Small intestine (tissue), 7 donors: ENCODE data around the gene MGA. TPM values are rescaled to one million over a fixed set of nuclear protein-coding genes. Genes with fewer than 3 reads are reported as not detected.
A peak's percentile ranks its signal among the peaks of the same experiment; 100 is the strongest.

ENCODE experiments used
- DNase-seq, 2 donors: peaks; one replicate each; pipeline versions ENCODE4 v3.0.0 to v3.0.0-alpha.2; 2013
- FAIRE-seq: peaks from 2 replicates; lab custom pipeline; 2012; peaks lifted over from hg19 to GRCh38; lab: Jason Lieb, UNC
- H3K27ac ChIP-seq, 3 donors: one replicate each; pipeline ENCODE4 v1.5.1; 2013; ENCODE audit warnings: low read length in 2 of 3, mild to moderate bottlenecking in 2 of 3, control low read depth in 1 of 3, inconsistent platforms in 1 of 3, low read depth in 1 of 3, moderate library complexity in 1 of 3
- H3K27me3 ChIP-seq, 3 donors: one replicate each; pipeline ENCODE4 v1.6.1; 2013; ENCODE audit warnings: low read length in 3 of 3, inconsistent platforms in 1 of 3; ENCODE audit not compliant: control insufficient read depth in 3 of 3, insufficient read depth in 3 of 3
- H3K36me3 ChIP-seq, 3 donors: one replicate each; pipeline ENCODE4 v1.6.1; 2013; ENCODE audit warnings: low read length in 3 of 3, inconsistent platforms in 1 of 3, low read depth in 1 of 3, mild to moderate bottlenecking in 1 of 3, moderate library complexity in 1 of 3; ENCODE audit not compliant: control insufficient read depth in 3 of 3, insufficient read depth in 2 of 3
- H3K4me1 ChIP-seq, 3 donors: one replicate each; pipeline ENCODE4 v1.6.1; 2013; ENCODE audit warnings: low read length in 2 of 3, inconsistent platforms in 1 of 3, low read depth in 1 of 3, mild to moderate bottlenecking in 1 of 3, moderate library complexity in 1 of 3; ENCODE audit not compliant: control insufficient read depth in 3 of 3, insufficient read depth in 2 of 3
- H3K4me3 ChIP-seq, 3 donors: one replicate each; pipeline ENCODE4 v1.5.1; 2013; ENCODE audit warnings: low read length in 3 of 3, control low read depth in 1 of 3, inconsistent platforms in 1 of 3, low read depth in 1 of 3, mild to moderate bottlenecking in 1 of 3, moderate library complexity in 1 of 3
- H3K9me3 ChIP-seq, 2 donors: one replicate each; pipeline ENCODE4 v1.6.1; 2013; ENCODE audit warnings: low read depth in 1 of 2, low read length in 1 of 2; ENCODE audit not compliant: control insufficient read depth in 2 of 2, insufficient read depth in 1 of 2
- WGBS, 3 donors: extraction: QIAGEN DNeasy Blood & Tissue Kit; methylation state at CpG; one replicate each; pipeline ENCODE4 v1.1.7; 2013; 5-methylcytosine and 5-hydroxymethylcytosine counted together
- polyA plus RNA-seq, 4 donors: library from polyadenylated mRNA; stranded (reverse) in 3 of 4; unstranded in 1 of 4; fragments of 200-250 nt in 3 of 4; fragments of 120-200 nt in 1 of 4; gene quantifications; one replicate each; pipeline versions ENCODE4 v1.2.1 to v1.2.3, GENCODE V29; 2013
- donor health status: healthy with polysubstance abuse.
- donor health status: control.
- donor health status: control.
- donor health status: Bipolar disorder and iron deficiency.
- donor health status: healthy.

Gene MGA
- polyA plus RNA-seq, 4 donors, result 1.4 to 21.0 (median 3.7) TPM

- Histone ChIP-seq H3K4me1 (peaks cover 0 to 6% (median 0%) of the 10 kb centered on the region in 3 donors), H3K9me3 (no peaks in the 10 kb centered on the region), H3K27me3 (no peaks in the 10 kb centered on the region), H3K4me3 (no peak overlapping the region), H3K27ac (no peak overlapping the region), H3K36me3 (no peaks in the 10 kb centered on the region)
- DNase-seq (peak; percentile 27 to 49), FAIRE-seq (no peak)
- WGBS, 3 donors, result 21 to 59% (median 34%) methylated on average over 3 of the region's 3 CpGs
Measured at GRCh38 chr15:41630616-41631217, 29.5 kb upstream of the MGA start.

GRCh38 chr15:41631880-41632470 is 28.2 kb upstream of the MGA start:
- H3K27ac ChIP-seq, result no peak overlapping the region
- WGBS, 3 donors, result 75 to 90% (median 83%) methylated on average over 3 of the region's 3 CpGs
- FAIRE-seq (no peak), DNase-seq (no peak)
- H3K36me3 ChIP-seq, result no peaks in the 10 kb centered on the region
- no peak overlapping the region for H3K4me3 ChIP-seq
- H3K4me1 ChIP-seq, result peaks cover 0 to 7% (median 0%) of the 10 kb centered on the region in 3 donors
- no peaks in the 10 kb centered on the region for H3K27me3 ChIP-seq
- H3K9me3 ChIP-seq, result no peaks in the 10 kb centered on the region

- H3K27ac ChIP-seq, result no peak overlapping the region
- peaks cover 0 to 12% (median 0%) of the 10 kb centered on the region in 3 donors for H3K4me1 ChIP-seq
- FAIRE-seq (no peak), DNase-seq (no peak)
- no peak overlapping the region for H3K4me3 ChIP-seq
- no peaks in the 10 kb centered on the region for H3K36me3 ChIP-seq
- H3K27me3 ChIP-seq, result no peaks in the 10 kb centered on the region
- no peaks in the 10 kb centered on the region for H3K9me3 ChIP-seq
- 77 to 78% (median 78%) methylated on average over 4 of the region's 4 CpGs for WGBS, 3 donors
Measured at GRCh38 chr15:41633609-41634008, 26.6 kb upstream of the MGA start.

GRCh38 chr15:41634072-41634626 is 26.1 kb upstream of the MGA start:
- no peaks in the 10 kb centered on the region for H3K9me3 ChIP-seq
- 25 to 40% (median 26%) methylated on average over 1 of the region's 1 CpG for WGBS, 3 donors

GRCh38 chr15:41637086-41637485 is 23.1 kb upstream of the MGA start:
- peaks cover 0 to 10% (median 0%) of the 10 kb centered on the region in 3 donors for H3K4me1 ChIP-seq
- no peak for DNase-seq
- H3K4me3 ChIP-seq, result no peak overlapping the region
- peaks cover 0 to 4% (median 0%) of the 10 kb centered on the region in 3 donors for H3K36me3 ChIP-seq
- H3K27ac ChIP-seq, result no peak overlapping the region
- H3K27me3 ChIP-seq, result no peaks in the 10 kb centered on the region
- H3K9me3 ChIP-seq, result no peaks in the 10 kb centered on the region
- WGBS, 3 donors, result 73 to 83% (median 79%) methylated on average over 2 of the region's 2 CpGs
- FAIRE-seq, result no peak

More at GRCh38 chr15:41634072-41634626, 26.1 kb upstream of the MGA start:
- Histone ChIP-seq H3K27me3 (no peaks in the 10 kb centered on the region), H3K4me1 (peaks cover 0 to 12% (median 0%) of the 10 kb centered on the region in 3 donors), H3K4me3 (no peak overlapping the region), H3K36me3 (no peaks in the 10 kb centered on the region), H3K27ac (no peak overlapping the region)
- DNase-seq (no peak), FAIRE-seq (no peak)

- WGBS, 3 donors, result 96 to 100% (median 100%) methylated on average over 1 of the region's 1 CpG
- H3K4me3 ChIP-seq, result no peak overlapping the region
Measured at GRCh38 chr15:41640985-41641384, 19.2 kb upstream of the MGA start.

GRCh38 chr15:41647262-41647661 is 12.9 kb upstream of the MGA start:
- H3K4me1 ChIP-seq, result peaks cover 0 to 3% (median 0%) of the 10 kb centered on the region in 3 donors
- no peak overlapping the region for H3K4me3 ChIP-seq
- H3K9me3 ChIP-seq, result peaks cover 0 to 4% of the 10 kb centered on the region in 2 donors
- H3K36me3 ChIP-seq, result no peaks in the 10 kb centered on the region
- H3K27me3 ChIP-seq, result no peaks in the 10 kb centered on the region
- DNase-seq, result no peak
- no peak for FAIRE-seq
- H3K27ac ChIP-seq, result no peak overlapping the region

More at GRCh38 chr15:41640985-41641384, 19.2 kb upstream of the MGA start:
- DNase-seq, result no peak
- no peak for FAIRE-seq
- Histone ChIP-seq H3K27ac (no peak overlapping the region), H3K4me1 (peaks cover 0 to 6% (median 0%) of the 10 kb centered on the region in 3 donors), H3K27me3 (no peaks in the 10 kb centered on the region), H3K9me3 (no peaks in the 10 kb centered on the region), H3K36me3 (peaks cover 0 to 4% (median 0%) of the 10 kb centered on the region in 3 donors)

GRCh38 chr15:41648097-41648496 is 12.1 kb upstream of the MGA start:
- FAIRE-seq (no peak), DNase-seq (peak in 1 of 2 donors; percentile 62)
- Histone ChIP-seq H3K36me3 (no peaks in the 10 kb centered on the region), H3K27ac (no peak overlapping the region), H3K9me3 (peaks cover 0 to 4% of the 10 kb centered on the region in 2 donors), H3K4me1 (peaks cover 0 to 3% (median 0%) of the 10 kb centered on the region in 3 donors), H3K4me3 (no peak overlapping the region), H3K27me3 (no peaks in the 10 kb centered on the region)
- 71 to 81% (median 72%) methylated on average over 1 of the region's 1 CpG for WGBS, 3 donors
